Immature natural killer cell (primary cell): ENCODE measurements around the gene CYTH4. TPM values are rescaled to one million over a fixed set of nuclear protein-coding genes. Genes with fewer than 3 reads are reported as not detected.
"Not testable (repeated sequence)": the region's sequence is repeated elsewhere in the genome, so short reads cannot be mapped to it uniquely, and the experiment has no call there.

Experiments used
- DNase-seq, 3 donors: peaks; one replicate each; pipeline ENCODE4 v3.0.0; 2022; ENCODE audit warnings: mixed read lengths in 1 of 3
- H3K27ac Mint-ChIP-seq, 6 donors: one replicate each; pipeline ENCODE4 v1.8.0; 2020; ENCODE audit warnings: mixed read lengths in 6 of 6, mild to moderate bottlenecking in 5 of 6, inconsistent platforms in 4 of 6, moderate library complexity in 3 of 6
- H3K27me3 Mint-ChIP-seq, 3 donors: one replicate each; pipeline ENCODE4 v1.8.0; 2020 to 2021; ENCODE audit warnings: low read depth in 3 of 3, mild to moderate bottlenecking in 3 of 3, mixed read lengths in 3 of 3, moderate library complexity in 3 of 3, inconsistent platforms in 1 of 3
- H3K36me3 Mint-ChIP-seq, 3 donors: one replicate each; pipeline ENCODE4 v1.8.0; 2020; ENCODE audit warnings: mixed read lengths in 3 of 3, inconsistent platforms in 2 of 3, mild to moderate bottlenecking in 2 of 3
- H3K4me1 Mint-ChIP-seq, 2 donors: one replicate each; pipeline ENCODE4 v1.8.0; 2020; ENCODE audit warnings: inconsistent platforms in 2 of 2, mild to moderate bottlenecking in 2 of 2, mixed read lengths in 2 of 2, moderate library complexity in 1 of 2
- H3K4me3 Mint-ChIP-seq, 5 donors: one replicate each; pipeline ENCODE4 v1.8.0; 2020; ENCODE audit warnings: mild to moderate bottlenecking in 5 of 5, mixed read lengths in 5 of 5, inconsistent platforms in 3 of 5, moderate library complexity in 3 of 5
- H3K9me3 Mint-ChIP-seq, 6 donors: one replicate each; pipeline ENCODE4 v1.8.0; 2020; ENCODE audit warnings: mild to moderate bottlenecking in 6 of 6, mixed read lengths in 6 of 6, inconsistent platforms in 4 of 6, moderate library complexity in 3 of 6
- polyA plus RNA-seq, 3 donors: library from polyadenylated mRNA; unstranded; fragments of 300-500 nt; fragmentation: Illumina TruSeq; gene quantifications; one replicate each; pipeline ENCODE4 v1.2.3, GENCODE V29; 2021

The CYTH4 gene
- polyA plus RNA-seq, 3 donors from 2014 or later, result 42.5 to 95.4 (median 54.1) TPM

DNA sequence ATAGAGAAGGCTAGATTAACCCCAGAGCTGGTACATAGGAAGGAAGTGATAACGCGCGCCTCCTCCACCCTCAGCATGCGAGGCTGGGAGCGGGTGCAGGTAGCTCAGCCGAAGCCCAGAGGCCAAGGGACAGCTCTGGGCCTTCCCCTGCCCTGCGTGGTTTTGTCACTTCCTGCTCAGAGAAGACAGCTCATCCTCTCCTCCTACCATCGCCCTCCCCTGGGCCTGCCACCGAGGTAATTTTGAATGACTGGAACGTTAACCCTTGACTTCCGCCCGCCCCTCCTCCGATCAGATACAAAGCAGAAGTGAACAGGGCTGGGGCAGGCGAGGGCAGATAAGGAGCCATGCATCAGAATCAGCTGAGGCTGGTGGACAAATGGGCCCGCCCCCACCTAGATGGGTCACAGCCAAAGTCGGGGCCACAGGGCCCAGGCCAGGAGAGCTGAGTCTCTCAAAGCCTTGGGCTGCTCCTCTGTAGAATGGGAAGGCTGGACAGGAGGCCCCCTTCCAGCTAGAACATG is 39.9 kb upstream of the CYTH4 start:
- peak overlapping the region; percentile 95 to 99 (median 98) for H3K27ac Mint-ChIP-seq
- peak; percentile 82 to 88 (median 84) for DNase-seq
- H3K4me1 Mint-ChIP-seq, result peaks cover 74 to 75% of the 10 kb centered on the region in 2 donors
- peak overlapping the region; percentile 88 to 99 (median 98) for H3K4me3 Mint-ChIP-seq
- no peaks in the 10 kb centered on the region for H3K9me3 Mint-ChIP-seq
- H3K36me3 Mint-ChIP-seq, result peaks cover 9 to 34% (median 21%) of the 10 kb centered on the region in 3 donors
- H3K27me3 Mint-ChIP-seq, result peaks cover 18 to 43% (median 18%) of the 10 kb centered on the region in 3 donors

DNA sequence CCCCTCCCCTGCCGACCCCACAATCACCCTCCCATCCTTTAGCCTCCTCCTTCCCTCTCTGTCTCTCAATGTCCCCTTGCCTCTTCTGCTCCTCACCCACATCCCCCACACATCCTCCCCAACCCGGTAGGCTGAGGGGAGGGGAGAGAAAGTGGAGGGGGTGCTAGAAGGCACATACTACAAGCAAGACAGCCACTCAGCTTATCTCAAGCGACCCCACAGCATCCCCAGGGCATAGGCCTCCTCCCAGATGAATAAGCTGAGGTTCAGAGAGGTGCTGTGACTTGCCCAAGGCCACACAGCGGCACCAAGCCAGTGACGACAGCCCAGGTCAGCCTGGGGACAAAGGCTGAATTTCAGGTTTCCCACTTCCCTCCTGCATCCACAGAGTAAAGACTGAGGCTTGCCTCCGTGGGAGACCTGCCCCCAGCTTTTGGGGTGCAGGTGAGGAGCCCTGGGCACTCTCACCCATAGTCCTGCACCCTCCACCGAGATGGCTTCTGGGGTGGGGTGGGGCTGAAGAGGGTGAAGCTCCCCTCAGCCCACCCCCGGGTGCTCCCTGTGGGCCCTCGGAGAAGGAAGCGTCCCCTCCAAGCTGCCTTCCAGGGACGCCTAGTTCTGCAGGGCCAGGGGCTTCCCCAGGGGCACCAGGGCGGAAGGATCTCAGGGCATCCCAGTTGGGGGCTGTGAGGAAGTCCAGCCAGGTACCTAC is 38.8 kb upstream of the CYTH4 start:
- Mint-ChIP-seq H3K9me3 (no peaks in the 10 kb centered on the region), H3K36me3 (peaks cover 6 to 26% (median 13%) of the 10 kb centered on the region in 3 donors), H3K27ac (peak overlapping the region; percentile 95 to 99 (median 98)), H3K27me3 (peaks cover 15 to 39% (median 20%) of the 10 kb centered on the region in 3 donors), H3K4me1 (peaks cover 63 to 64% of the 10 kb centered on the region in 2 donors), H3K4me3 (peak overlapping the region; percentile 88 to 99 (median 98))
- DNase-seq, result peak in 2 of 3 donors; percentile 39 to 44

DNA sequence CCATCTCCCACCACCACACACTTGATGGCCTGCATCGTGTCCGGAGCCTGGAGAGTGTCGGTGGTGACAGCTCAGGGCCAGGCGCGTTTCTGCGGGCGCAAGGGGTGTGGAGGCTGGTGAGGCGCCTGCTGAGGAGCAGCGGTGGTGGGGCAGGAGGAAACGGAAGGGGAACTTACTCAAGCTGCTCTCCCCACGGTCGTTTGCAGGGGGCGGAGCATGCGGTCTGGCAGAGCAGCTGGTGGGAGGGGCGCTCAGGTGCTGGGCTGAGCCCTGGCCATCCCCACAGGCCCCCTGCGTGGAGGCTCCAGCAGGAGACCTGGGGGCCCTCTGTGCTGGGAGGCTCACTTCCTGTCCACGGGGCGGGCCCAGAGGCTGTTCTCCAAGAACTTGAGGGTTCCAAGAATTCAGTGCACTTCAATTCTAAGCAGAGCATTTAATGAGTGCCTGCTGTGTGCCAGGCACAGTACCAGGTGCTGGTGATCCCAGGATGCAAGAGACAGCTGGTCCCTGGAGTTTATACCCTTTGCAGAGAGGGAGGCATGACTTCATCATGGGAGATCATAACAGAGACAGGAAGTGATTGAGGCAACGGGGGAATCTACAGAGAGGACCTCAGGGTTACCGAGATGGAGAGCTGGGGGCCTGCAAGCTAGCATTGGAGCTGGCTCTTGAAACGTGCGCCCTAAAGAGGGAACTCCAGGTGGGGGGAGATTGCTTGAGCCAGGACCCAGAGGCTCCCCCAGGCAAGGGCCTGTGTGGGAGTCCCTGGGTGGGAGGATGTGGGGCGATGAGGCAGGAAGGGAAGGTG is 38.0 kb upstream of the CYTH4 start, which contains the start of gene RAC2:
Gene RAC2, minus strand, starts transcription at position 156 of the 808 bp plus-strand sequence. Its CDS starts 121 bp downstream, at position 35.
- Mint-ChIP-seq H3K27me3 (peaks cover 15 to 34% (median 20%) of the 10 kb centered on the region in 3 donors), H3K36me3 (peaks cover 4 to 19% (median 13%) of the 10 kb centered on the region in 3 donors), H3K4me3 (peak within 1 kb of the TSS; percentile 88 to 99 (median 98)), H3K4me1 (peaks cover 56 to 57% of the 10 kb centered on the region in 2 donors), H3K9me3 (no peaks in the 10 kb centered on the region), H3K27ac (peak within 1 kb of the TSS; percentile 95 to 99 (median 98))
- peak; percentile 82 to 83 (median 82) for DNase-seq

DNA sequence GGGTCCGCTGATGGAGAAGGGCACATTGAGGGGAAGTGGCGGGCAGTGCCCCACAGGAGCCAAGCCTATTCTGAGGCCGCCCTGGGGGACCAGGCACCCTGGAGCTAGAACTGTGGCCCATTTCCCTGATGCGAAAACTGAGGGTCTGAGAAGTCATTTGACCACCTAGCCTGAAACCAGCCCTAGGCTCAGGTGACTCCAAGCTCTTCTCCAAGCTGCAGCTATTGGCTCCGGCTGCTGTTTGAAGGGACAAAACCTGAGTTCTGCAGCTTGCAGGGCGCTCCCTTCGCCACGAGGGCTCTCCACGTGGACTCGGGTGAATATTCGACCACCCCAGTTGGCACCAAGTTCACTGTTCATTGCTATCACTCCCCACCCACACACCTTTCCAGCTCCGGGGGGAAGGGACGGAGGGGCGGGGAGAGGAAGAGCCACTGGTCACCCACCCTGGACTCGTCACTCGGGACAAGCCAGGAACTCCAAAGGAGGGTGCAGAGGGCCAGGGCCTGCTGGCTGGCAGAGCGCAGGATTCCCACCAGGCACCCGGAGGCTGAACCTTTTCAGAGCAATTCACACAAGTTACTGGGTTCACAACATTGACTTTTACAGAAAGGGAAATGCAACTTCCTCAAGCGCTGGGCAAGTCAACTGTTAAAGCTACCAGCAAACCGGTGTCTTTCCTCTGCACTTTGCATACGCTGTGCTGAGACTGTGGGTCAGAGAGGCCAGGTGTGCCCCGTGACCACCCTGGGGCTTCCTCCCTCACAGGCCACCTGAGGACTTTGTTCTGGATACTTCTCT is 37.2 kb upstream of the CYTH4 start:
- peak overlapping the region; percentile 88 to 99 (median 98) for H3K4me3 Mint-ChIP-seq
- H3K9me3 Mint-ChIP-seq, result no peaks in the 10 kb centered on the region
- peaks cover 4 to 18% (median 13%) of the 10 kb centered on the region in 3 donors for H3K36me3 Mint-ChIP-seq
- H3K27ac Mint-ChIP-seq, result peak overlapping the region; percentile 91 to 99 (median 98)
- DNase-seq, result no peak
- H3K4me1 Mint-ChIP-seq, result peaks cover 48 to 49% of the 10 kb centered on the region in 2 donors
- peaks cover 15 to 34% (median 20%) of the 10 kb centered on the region in 3 donors for H3K27me3 Mint-ChIP-seq

DNA sequence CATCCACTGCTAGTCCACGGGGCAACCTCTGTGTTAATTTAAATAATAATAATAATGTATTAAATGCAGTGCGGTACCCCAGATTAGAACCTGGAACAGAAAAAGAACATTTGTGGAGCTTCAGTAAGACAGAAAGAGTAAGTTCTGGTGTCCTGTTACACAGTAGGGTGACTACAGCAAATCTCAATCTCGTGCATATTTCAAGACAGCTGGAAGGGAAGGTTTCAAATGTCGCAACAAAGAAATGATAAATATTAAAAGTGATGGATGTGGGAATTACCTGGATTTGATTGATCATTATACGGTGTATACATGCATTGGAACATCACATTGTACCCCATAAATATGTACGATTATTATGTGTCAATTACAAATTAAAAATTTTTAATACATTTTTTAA is 36.6 kb upstream of the CYTH4 start:
- H3K36me3 Mint-ChIP-seq, result peaks cover 0 to 12% (median 7%) of the 10 kb centered on the region in 3 donors
- H3K27ac Mint-ChIP-seq, result peak overlapping the region in 3 of 6 donors; percentile 24 to 99 (median 99)
- no peaks in the 10 kb centered on the region for H3K9me3 Mint-ChIP-seq
- no peak for DNase-seq
- H3K27me3 Mint-ChIP-seq, result peaks cover 15 to 29% (median 20%) of the 10 kb centered on the region in 3 donors
- peaks cover 41 to 42% of the 10 kb centered on the region in 2 donors for H3K4me1 Mint-ChIP-seq
- H3K4me3 Mint-ChIP-seq, result peak overlapping the region in 2 of 5 donors; percentile 33 to 35

DNA sequence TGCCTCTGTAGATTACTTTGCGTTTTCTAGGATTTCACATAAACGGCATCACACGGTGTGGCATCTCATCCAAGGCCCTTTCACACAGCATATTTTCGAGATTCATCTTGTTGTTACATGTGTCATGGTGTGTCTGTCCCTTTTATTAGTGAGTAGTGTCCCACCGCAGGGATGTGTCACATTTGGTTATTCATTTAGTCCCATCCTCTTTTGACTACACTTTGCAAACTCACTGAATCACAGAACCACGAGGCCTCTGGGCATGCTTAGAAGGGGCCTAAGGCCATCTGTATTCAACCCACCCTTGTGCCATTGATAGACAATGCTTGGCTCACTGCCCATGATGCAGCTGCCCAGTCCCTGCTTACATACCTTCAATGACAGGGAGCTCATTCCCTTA is 34.1 kb upstream of the CYTH4 start:
- no peaks in the 10 kb centered on the region for H3K36me3 Mint-ChIP-seq
- no peak overlapping the region for H3K27ac Mint-ChIP-seq
- H3K4me3 Mint-ChIP-seq, result no peak overlapping the region
- no peaks in the 10 kb centered on the region for H3K9me3 Mint-ChIP-seq
- no peak for DNase-seq
- peaks cover 21 to 22% of the 10 kb centered on the region in 2 donors for H3K4me1 Mint-ChIP-seq
- H3K27me3 Mint-ChIP-seq, result peaks cover 9 to 14% (median 11%) of the 10 kb centered on the region in 3 donors

DNA sequence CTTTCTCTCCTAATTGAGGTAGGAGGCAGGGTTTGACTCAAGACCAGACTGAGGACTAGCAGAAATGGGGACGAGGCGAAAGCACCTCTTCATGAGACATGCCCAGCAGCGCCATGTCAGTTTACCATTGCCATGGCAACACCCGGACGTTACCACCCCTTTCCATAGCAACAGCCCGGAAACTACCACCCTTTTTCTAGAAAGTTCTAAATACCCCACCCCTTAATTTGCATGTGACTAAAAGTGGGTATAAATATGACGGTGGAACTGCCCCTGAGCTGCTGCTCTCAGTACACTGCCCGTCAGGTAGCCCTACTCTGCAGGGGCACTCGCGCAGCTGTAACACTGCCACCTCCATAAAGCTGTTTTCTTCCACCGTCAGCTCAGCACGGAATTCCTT is 32.3 kb upstream of the CYTH4 start:
- Mint-ChIP-seq H3K4me3 (no peak overlapping the region), H3K4me1 (peaks cover 9 to 10% of the 10 kb centered on the region in 2 donors), H3K27ac (no peak overlapping the region)

DNA sequence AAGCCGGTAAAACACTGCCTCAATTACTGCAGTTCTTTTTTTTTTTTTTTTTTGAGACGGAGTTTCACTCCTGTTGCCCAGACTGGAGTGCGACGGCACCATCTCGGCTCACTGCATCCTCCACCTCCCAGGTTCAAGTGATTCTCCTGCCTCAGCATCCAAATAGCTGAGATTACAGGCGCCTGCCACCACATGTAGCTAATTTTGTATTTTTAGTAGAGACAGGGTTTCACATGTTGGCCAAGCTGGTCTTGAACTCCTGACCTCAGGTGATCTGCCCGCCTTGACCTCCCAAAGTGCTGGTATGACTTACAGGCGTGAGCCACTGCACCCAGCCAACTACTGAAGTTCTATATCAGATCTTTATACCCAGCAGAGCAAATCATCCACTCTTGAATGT is 30.5 kb upstream of the CYTH4 start:
- H3K4me3 Mint-ChIP-seq, H3K27me3 Mint-ChIP-seq, H3K27ac Mint-ChIP-seq, H3K36me3 Mint-ChIP-seq, H3K4me1 Mint-ChIP-seq, DNase-seq, H3K9me3 Mint-ChIP-seq: not testable (repeated sequence)

More for the DNA sequence above, 32.3 kb upstream of the CYTH4 start:
- no peak for DNase-seq
- H3K36me3 Mint-ChIP-seq, result no peaks in the 10 kb centered on the region
- H3K27me3 Mint-ChIP-seq, result peaks cover 0 to 5% (median 2%) of the 10 kb centered on the region in 3 donors
- no peaks in the 10 kb centered on the region for H3K9me3 Mint-ChIP-seq

DNA sequence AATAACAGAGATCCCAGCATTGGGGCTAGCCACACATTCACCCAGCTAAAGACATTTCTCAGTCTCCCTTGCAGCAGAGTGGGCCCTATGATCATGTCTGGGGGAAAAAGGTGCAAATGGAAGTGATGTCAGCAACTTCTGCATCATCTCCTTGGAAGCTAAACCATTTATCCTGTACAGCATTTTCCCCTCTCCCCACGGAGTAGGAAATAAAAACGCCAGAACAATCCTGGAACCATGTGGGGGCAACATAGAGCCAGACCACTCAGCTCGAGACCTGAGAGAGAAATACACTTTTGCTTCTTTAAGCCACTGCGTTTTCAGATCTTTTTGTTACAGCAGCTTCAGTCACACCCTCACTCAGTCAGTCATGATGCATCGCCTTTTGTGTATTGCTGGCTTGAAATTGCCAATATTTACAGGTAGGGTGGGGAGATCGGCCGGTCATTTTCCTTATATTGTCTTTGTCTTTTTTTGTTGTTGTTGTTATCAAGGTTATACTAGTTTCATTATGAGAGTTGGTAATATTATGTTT is 29.1 kb upstream of the CYTH4 start:
- H3K9me3 Mint-ChIP-seq, result no peaks in the 10 kb centered on the region

DNA sequence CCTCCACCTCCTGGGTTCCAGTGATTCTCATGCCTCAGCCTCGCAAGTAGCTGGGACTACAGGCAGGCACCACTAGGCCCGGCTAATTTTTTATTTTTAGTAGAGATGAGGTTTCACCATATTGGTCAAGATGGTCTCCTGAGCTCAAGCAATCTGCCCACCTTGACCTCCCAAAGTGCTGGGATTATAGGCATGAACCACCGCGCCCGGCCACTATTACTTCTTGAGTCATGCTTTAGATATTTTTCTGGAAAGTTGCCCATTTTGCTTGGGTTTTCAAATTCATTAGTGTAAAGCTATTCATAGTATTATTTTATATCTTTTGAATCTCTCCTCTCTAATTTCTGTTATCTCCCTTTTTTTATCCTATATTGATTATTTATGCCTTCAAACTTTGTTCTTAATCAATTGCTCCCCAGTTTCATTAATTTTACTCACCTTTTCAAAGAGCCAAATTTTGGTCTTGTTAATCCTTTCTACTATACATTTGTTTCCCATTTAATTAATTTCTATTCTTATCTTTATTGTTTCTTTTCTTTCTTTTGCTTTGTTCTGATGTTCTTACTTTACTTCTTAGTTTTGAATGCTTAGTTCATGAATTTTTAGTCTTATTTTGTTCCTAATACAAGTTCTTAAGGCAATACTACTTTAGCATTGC is 28.0 kb upstream of the CYTH4 start:
- Mint-ChIP-seq H3K4me1 (peaks cover under 1 to 3% of the 10 kb centered on the region in 2 donors), H3K36me3 (no peaks in the 10 kb centered on the region), H3K27ac (no peak overlapping the region), H3K4me3 (no peak overlapping the region), H3K9me3 (no peaks in the 10 kb centered on the region), H3K27me3 (peaks cover 0 to 3% (median 1%) of the 10 kb centered on the region in 3 donors)
- no peak for DNase-seq

More for the DNA sequence above, 29.1 kb upstream of the CYTH4 start:
- Mint-ChIP-seq H3K27me3 (peaks cover 0 to 3% (median 3%) of the 10 kb centered on the region in 3 donors), H3K4me1 (no peaks in the 10 kb centered on the region), H3K4me3 (no peak overlapping the region), H3K36me3 (no peaks in the 10 kb centered on the region), H3K27ac (no peak overlapping the region)
- DNase-seq, result no peak

DNA sequence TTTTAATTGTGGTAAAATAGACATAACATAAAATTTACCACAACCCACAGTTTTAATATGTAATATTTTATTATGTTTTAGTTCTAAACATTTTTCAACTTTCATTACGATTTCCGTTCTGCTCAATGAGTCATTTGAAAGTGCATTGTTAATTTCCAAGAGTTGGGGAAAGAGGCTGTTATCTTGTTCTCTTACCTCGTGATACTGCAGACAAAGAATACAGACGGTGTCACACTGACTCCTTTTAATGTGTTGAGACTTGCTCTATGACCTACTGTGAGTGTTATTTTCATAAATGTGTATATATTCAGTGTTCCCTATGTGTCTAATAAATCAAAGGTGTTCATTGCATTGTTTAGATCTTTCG is 27.5 kb upstream of the CYTH4 start:
- Mint-ChIP-seq H3K4me3 (no peak overlapping the region), H3K27me3 (peaks cover 0 to 3% (median 1%) of the 10 kb centered on the region in 3 donors), H3K36me3 (no peaks in the 10 kb centered on the region), H3K27ac (no peak overlapping the region), H3K9me3 (no peaks in the 10 kb centered on the region), H3K4me1 (peaks cover 5 to 8% of the 10 kb centered on the region in 2 donors)
- DNase-seq, result no peak

DNA sequence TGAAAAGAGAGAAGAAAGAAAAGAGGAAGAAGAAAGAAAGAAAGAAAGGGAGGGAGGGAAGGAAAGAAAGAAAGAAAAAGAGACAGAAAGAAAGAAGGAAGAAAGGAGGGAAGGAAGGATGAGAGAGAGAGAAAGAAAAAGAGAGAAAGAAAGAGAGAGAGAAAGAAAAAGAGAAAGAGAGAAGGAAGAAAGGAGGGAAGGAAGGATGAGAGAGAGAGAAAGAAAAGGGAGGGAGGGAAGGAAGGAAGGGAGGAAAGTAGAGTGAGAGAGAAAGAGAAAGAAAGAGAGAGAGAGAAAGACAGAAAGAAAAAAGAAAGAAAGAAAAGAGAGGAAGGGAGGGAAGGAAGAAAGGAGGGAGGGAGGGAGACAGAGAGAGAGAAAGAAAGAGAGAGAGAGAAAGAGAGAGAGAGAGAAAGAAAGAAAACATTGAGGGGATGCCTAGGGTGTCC is 26.7 kb upstream of the CYTH4 start:
- H3K27ac Mint-ChIP-seq, result peak overlapping the region in 1 of 6 donors; percentile 49
- no peak overlapping the region for H3K4me3 Mint-ChIP-seq
- H3K27me3 Mint-ChIP-seq, result peaks cover 0 to 3% (median 1%) of the 10 kb centered on the region in 3 donors
- H3K9me3 Mint-ChIP-seq, result no peaks in the 10 kb centered on the region
- DNase-seq, result no peak
- H3K4me1 Mint-ChIP-seq, result peaks cover 6 to 11% of the 10 kb centered on the region in 2 donors
- no peaks in the 10 kb centered on the region for H3K36me3 Mint-ChIP-seq
